ENCODE data around the gene CRADD.

GRCh38 chr12:93671044-93671443 lies 6.1 kb upstream of the CRADD start:
- TF ChIP-seq EP300 (IDR thresholded peaks at IDR 0.05; ENCODE audit: borderline replicate concordance) (no peak), REST (IDR thresholded peaks at IDR 0.05; ENCODE audit: low read depth) (no peak), YY1 (IDR thresholded peaks at IDR 0.05; ENCODE audit: low read depth) (no peak), MAX (IDR thresholded peaks at IDR 0.05) (no peak)
